HepG2 (cell line): ENCODE data around the gene PAK2. TPM values are rescaled to one million over a fixed set of nuclear protein-coding genes. Genes with fewer than 3 reads are reported as not detected.

Experiments used
- CEBPG ChIP-seq: IDR thresholded peaks from 2 replicates; pipeline ENCODE4 v1.6.1; 2016
- CREB1 ChIP-seq, 2 experiments: fragments of 450-650 bp in 1 of 2; IDR thresholded peaks; 2 replicates each; pipeline ENCODE4 v1.6.1; 2016 to 2017; ENCODE audit warnings: control low read depth in 1 of 2, mild to moderate bottlenecking in 1 of 2, missing compliant biosample characterization in 1 of 2, missing genetic modification characterization in 1 of 2
- CTCF ChIP-seq: sonication (generic); formaldehyde crosslinking; IDR thresholded peaks from 2 replicates; pipeline ENCODE4 v1.5.0; 2020; ENCODE audit warnings: mild to moderate bottlenecking, missing genetic modification reagents, moderate library complexity
- GABPA ChIP-seq, 2 experiments: IDR thresholded peaks; 2 replicates each; pipeline ENCODE4 v1.6.1; 2011 to 2016; ENCODE audit warnings: low read depth in 2 of 2, low read length in 1 of 2, missing biosample characterization in 1 of 2, missing genetic modification characterization in 1 of 2
- HOXA3 ChIP-seq: sonication (generic); formaldehyde crosslinking; IDR thresholded peaks from 2 replicates; pipeline ENCODE4 v1.5.0; 2020; ENCODE audit warnings: missing genetic modification reagents
- KLF6 ChIP-seq: IDR thresholded peaks from 2 replicates; pipeline ENCODE4 v1.8.0; 2016; ENCODE audit warnings: missing biosample characterization, missing genetic modification reagents
- MYPOP ChIP-seq: sonication (generic); formaldehyde crosslinking; IDR thresholded peaks from 2 replicates; pipeline ENCODE4 v1.8.1; 2023; ENCODE audit warnings: mild to moderate bottlenecking, moderate library complexity, missing genetic modification reagents
- ONECUT2 ChIP-seq: sonication (generic); formaldehyde crosslinking; IDR thresholded peaks from 2 replicates; pipeline ENCODE4 v1.4.0; 2020; ENCODE audit warnings: missing genetic modification reagents
- RARA ChIP-seq: IDR thresholded peaks from 2 replicates; pipeline ENCODE4 v1.6.1; 2016; ENCODE audit warnings: missing genetic modification reagents, missing compliant biosample characterization
- SAP130 ChIP-seq: IDR thresholded peaks from 2 replicates; pipeline ENCODE4 v1.6.1; 2016; ENCODE audit warnings: low read depth
- ZNF503 ChIP-seq: sonication (generic); formaldehyde crosslinking; IDR thresholded peaks from 2 replicates; pipeline ENCODE4 v1.4.0; 2020; ENCODE audit warnings: missing genetic modification reagents
- ZUFSP ChIP-seq: sonication (generic); formaldehyde crosslinking; IDR thresholded peaks from 2 replicates; pipeline ENCODE4 v1.9.0; 2021; ENCODE audit warnings: missing genetic modification reagents, mild to moderate bottlenecking, borderline replicate concordance
- polyA plus RNA-seq, 8 experiments: library from polyadenylated mRNA; depleted of rRNA in 3 of 8; stranded (reverse) in 7 of 8; unstranded in 1 of 8; fragments of >200 nt; fragmentation: Illumina TruSeq in 4 of 8; extraction: Trizol in 4 of 8; gene quantifications; 2 replicates each; pipeline versions ENCODE4 v1.2.1 to v1.2.3, GENCODE V29; 2011 to 2016; ENCODE audit warnings: low read depth in 4 of 8, missing spikeins in 1 of 8, mixed read lengths in 1 of 8; ENCODE audit not compliant: insufficient read depth in 1 of 8
- total RNA-seq, 5 experiments: library from RNA; depleted of rRNA; stranded (reverse); fragments of >200 nt; fragmentation: Illumina TruSeq; extraction: Trizol; gene quantifications; 2 replicates each; pipeline ENCODE4 v1.2.3, GENCODE V29; 2016; ENCODE audit warnings: low read depth in 1 of 5
- TF ChIP-seq, protein P1 (sequence below): IDR thresholded peaks from 2 replicates; pipeline ENCODE4 v1.6.1; 2016; ENCODE audit warnings: mild to moderate bottlenecking
- TF ChIP-seq, protein P2 (sequence below): sonication (generic); formaldehyde crosslinking; IDR thresholded peaks from 2 replicates; pipeline ENCODE4 v1.9.0; 2021; ENCODE audit warnings: mild to moderate bottlenecking, missing genetic modification reagents

The PAK2 gene
- total and polyA plus RNA-seq, 2 of the 13 experiments (the other 11 are each of a cell fraction or from before 2014, with no cell fraction given): 23.0 to 24.7 TPM

- TF ChIP-seq, protein P1, sequence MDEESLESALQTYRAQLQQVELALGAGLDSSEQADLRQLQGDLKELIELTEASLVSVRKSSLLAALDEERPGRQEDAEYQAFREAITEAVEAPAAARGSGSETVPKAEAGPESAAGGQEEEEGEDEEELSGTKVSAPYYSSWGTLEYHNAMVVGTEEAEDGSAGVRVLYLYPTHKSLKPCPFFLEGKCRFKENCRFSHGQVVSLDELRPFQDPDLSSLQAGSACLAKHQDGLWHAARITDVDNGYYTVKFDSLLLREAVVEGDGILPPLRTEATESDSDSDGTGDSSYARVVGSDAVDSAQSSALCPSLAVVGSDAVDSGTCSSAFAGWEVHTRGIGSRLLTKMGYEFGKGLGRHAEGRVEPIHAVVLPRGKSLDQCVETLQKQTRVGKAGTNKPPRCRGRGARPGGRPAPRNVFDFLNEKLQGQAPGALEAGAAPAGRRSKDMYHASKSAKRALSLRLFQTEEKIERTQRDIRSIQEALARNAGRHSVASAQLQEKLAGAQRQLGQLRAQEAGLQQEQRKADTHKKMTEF (CRISPR knock-in tag): peak; percentile 39; the same call in 1 of the 2 replicates
- TF ChIP-seq MYPOP (CRISPR knock-in tag): no peak
- TF ChIP-seq CTCF (CRISPR knock-in tag): peak; percentile 87
- TF ChIP-seq, protein P2, sequence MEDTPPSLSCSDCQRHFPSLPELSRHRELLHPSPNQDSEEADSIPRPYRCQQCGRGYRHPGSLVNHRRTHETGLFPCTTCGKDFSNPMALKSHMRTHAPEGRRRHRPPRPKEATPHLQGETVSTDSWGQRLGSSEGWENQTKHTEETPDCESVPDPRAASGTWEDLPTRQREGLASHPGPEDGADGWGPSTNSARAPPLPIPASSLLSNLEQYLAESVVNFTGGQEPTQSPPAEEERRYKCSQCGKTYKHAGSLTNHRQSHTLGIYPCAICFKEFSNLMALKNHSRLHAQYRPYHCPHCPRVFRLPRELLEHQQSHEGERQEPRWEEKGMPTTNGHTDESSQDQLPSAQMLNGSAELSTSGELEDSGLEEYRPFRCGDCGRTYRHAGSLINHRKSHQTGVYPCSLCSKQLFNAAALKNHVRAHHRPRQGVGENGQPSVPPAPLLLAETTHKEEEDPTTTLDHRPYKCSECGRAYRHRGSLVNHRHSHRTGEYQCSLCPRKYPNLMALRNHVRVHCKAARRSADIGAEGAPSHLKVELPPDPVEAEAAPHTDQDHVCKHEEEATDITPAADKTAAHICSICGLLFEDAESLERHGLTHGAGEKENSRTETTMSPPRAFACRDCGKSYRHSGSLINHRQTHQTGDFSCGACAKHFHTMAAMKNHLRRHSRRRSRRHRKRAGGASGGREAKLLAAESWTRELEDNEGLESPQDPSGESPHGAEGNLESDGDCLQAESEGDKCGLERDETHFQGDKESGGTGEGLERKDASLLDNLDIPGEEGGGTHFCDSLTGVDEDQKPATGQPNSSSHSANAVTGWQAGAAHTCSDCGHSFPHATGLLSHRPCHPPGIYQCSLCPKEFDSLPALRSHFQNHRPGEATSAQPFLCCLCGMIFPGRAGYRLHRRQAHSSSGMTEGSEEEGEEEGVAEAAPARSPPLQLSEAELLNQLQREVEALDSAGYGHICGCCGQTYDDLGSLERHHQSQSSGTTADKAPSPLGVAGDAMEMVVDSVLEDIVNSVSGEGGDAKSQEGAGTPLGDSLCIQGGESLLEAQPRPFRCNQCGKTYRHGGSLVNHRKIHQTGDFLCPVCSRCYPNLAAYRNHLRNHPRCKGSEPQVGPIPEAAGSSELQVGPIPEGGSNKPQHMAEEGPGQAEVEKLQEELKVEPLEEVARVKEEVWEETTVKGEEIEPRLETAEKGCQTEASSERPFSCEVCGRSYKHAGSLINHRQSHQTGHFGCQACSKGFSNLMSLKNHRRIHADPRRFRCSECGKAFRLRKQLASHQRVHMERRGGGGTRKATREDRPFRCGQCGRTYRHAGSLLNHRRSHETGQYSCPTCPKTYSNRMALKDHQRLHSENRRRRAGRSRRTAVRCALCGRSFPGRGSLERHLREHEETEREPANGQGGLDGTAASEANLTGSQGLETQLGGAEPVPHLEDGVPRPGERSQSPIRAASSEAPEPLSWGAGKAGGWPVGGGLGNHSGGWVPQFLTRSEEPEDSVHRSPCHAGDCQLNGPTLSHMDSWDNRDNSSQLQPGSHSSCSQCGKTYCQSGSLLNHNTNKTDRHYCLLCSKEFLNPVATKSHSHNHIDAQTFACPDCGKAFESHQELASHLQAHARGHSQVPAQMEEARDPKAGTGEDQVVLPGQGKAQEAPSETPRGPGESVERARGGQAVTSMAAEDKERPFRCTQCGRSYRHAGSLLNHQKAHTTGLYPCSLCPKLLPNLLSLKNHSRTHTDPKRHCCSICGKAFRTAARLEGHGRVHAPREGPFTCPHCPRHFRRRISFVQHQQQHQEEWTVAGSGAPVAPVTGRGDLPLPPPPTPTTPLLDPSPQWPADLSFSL (CRISPR knock-in tag): no peak
- peak; percentile 52; the same call in 1 of the 2 replicates for TF ChIP-seq ONECUT2 (CRISPR knock-in tag)
- TF ChIP-seq CREB1 (IDR thresholded peaks at IDR 0.05): no peak
- 0 out of 2 replicates have a peak, but pooled peaks have one; percentile 29 for TF ChIP-seq CREB1 (CRISPR knock-in tag; IDR thresholded peaks at IDR 0.05)
- no peak for TF ChIP-seq ZNF503
- 0 out of 2 replicates have a peak, but pooled peaks have one; percentile 21 for TF ChIP-seq KLF6 (CRISPR knock-in tag)
- peak; percentile 72 for TF ChIP-seq CEBPG (CRISPR knock-in tag)
- no peak for TF ChIP-seq ZUFSP
- peak; percentile 43 for TF ChIP-seq SAP130
- 0 out of 2 replicates have a peak, but pooled peaks have one; percentile 19 for TF ChIP-seq HOXA3 (CRISPR knock-in tag)
- no peak for TF ChIP-seq GABPA (IDR thresholded peaks at IDR 0.05; ENCODE audit: low read depth, low read length)
- peak; percentile 15; the same call in 1 of the 2 replicates for TF ChIP-seq GABPA (CRISPR knock-in tag; IDR thresholded peaks at IDR 0.05; ENCODE audit: low read depth)
- peak; percentile 63 for TF ChIP-seq RARA (CRISPR knock-in tag)
Observed at GRCh38 chr3:196837819-196838420, 98.3 kb downstream of the PAK2 start (continued).
